HG02610 (cell line): ENCODE measurements around the gene TNS4.

Source experiments
- ATAC-seq: cut with Tn5 transposase; IDR thresholded peaks from one replicate; pipeline ENCODE4 v1.9.1; 2021; ENCODE audit warnings: mild to moderate bottlenecking, moderate library complexity; ENCODE audit not compliant: unreplicated experiment

Gene TNS4

GRCh38 chr17:40459636-40460603 lies 41.5 kb downstream of the TNS4 start:
- no peak for ATAC-seq

- ATAC-seq = no peak
Observed at GRCh38 chr17:40458851-40459482, 42.5 kb downstream of the TNS4 start.

GRCh38 chr17:40457964-40458791 lies 43.2 kb downstream of the TNS4 start:
- ATAC-seq = no peak

DNA sequence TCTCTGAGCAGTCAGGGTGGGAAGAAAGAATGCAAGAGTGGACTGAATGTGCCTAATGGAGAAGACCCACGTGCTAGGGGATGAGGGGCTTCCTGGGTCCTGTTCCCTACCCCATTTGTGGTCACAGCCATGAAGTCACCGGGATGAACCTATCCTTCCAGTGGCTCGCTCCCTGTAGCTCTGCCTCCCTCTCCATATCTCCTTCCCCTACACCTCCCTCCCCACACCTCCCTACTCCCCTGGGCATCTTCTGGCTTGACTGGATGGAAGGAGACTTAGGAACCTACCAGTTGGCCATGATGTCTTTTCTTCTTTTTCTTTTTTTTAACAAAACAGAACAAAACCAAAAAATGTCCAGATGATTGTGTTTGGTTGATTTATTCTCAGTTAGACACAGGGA lies 44.1 kb downstream of the TNS4 start:
- no peak for ATAC-seq

- no peak for ATAC-seq
Observed at GRCh38 chr17:40456396-40456951, 44.9 kb downstream of the TNS4 start.

DNA sequence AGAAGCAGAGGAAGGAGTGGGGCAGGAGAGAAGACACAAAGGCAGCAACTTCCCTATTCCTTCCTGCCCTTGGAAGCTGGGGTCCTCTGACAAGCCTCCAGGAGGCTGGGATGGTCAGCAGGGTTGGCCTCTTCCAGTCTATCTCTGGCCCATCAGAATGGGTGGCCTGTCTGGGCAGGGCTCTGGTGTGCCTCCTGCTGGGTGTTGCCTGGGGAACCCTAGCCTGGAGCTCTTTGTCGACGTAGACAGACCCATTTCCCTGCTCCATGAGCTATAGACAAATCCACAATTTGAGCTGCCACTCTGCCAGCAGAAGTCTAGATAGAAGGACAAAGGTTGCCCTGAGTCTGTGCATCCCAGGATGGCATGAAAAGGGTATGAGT lies 46.8 kb downstream of the TNS4 start:
- no peak for ATAC-seq

DNA sequence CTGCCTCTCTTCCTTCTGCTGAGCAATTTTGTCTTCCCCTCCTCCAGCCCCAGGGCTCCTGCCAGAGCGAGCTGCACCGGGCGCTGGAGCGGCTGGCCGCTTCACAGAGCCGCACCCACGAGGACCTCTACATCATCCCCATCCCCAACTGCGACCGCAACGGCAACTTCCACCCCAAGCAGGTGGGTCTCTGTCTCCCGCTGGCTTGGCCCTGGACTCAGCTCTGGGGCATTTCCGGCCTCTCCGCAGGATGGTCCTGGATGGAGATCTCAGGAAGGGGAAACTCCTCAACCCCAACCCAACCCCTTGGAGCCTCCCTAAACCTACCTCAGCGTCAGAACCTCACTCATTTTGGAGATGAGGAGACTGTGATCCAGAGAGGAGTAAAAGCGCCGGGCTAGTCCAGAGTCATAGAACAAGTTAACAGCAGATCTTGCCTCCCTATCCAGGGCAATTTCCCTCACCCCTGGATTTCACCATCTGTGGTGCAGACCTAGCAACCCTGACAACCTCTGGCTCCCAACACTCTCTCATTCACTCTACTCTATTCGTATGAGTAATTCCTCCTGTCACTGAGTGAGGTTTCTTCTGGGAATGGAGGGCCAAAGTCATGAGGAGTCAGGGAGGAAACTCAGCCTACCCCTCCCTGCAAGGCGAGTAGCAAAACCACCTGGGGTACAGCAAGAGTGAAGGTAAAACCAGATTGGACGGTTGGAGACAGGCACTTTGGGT lies 47.4 kb downstream of the TNS4 start:
- ATAC-seq = no peak

- ATAC-seq = no peak
Observed at GRCh38 chr17:40452921-40453378, 48.5 kb downstream of the TNS4 start.

DNA sequence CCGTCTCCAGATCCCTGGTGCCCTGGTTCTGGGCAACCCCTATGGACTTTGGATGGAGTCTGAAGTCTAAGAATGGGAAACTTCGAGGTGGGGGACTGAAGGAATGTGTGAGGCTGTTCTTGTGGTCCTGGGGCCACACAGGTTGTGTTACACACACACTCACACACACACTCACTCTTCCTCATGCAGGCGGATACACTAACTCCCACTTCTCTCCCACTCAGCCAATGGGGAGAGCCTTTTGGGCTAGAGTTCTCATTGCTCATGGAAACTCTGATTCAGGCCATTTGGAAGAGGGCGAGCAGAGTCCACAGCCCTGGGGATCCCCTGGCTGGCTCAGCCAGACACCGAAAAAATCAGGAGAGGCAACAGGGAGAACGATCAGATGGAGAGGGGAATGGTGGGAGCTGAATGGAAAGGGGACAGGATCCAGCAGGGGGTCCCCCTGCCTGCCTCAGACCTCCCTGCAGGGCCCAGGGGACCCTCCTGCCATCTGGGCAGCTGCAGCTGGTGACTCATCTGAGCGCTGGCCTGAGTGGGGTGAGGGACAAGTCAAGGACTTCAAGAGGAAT lies 49.1 kb downstream of the TNS4 start:
- ATAC-seq = no peak

GRCh38 chr17:40451420-40451819 lies 50.0 kb downstream of the TNS4 start:
- no peak for ATAC-seq

DNA sequence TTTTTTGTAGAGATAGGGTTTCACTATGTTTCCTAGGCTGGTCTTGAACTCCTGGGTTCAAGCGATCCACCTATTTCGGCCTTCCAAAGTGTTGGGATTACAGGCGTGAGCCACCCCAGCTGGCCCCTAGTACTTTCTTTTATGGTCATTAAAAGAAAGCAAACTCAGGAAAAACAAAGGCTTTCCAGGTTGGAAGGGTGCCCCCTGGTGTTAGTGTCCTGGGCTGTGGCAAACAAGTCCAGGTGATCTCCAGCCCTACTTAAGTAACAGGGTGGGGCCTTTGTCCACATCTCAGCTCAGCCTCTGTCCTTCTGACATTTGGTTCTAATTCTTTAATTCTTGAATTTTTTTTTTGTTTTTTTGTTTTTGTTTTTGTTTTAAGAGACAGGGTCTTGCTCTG lies 51.2 kb downstream of the TNS4 start:
- no peak for ATAC-seq

- no peak for ATAC-seq
Observed at GRCh38 chr17:40448639-40449261, 52.7 kb downstream of the TNS4 start.

GRCh38 chr17:40448213-40448638 lies 53.2 kb downstream of the TNS4 start:
- ATAC-seq = no peak

DNA sequence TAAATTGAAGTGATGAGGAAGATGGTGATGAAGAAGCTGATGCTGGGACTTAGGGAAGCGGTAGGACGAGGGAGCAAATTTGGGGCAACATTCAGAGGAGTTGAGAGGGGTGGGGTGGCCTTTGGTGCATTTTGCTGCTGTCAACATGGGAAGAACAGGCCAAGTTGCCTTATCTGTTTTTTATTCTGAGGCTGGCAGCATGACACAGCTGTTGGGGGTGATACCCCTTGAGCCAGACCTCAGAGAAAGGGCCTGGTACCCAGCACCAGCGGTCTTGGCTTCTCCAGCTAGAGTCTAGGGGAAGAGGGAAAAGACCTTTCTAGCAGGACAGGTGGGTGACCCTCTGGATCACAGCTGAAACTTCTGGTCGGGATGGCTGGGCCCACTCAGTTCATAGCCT lies 53.6 kb downstream of the TNS4 start:
- ATAC-seq = no peak

DNA sequence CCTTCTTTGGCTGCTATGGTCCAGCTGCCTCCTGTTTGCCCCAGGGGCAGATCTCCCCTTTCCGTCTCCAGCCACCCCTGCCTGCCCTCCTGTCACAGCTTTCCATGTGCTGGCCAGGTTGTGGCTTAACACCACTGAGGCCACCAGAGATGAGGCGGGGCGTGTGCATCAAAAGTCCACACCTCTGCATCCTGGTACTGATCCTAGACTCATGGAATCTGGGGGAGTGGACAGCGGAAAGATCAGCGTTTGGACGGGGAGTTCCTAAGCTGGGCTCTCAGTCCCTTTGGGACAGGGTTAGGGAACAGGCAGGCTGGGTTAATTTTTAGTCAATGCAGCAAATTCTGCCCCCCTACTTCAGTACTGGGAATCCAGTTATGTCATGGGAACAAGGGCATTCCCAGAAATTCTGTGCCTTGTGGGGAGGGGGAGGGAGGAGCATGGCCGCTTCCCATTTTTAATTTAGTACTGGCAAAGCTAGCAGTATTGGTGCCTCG lies 54.2 kb downstream of the TNS4 start:
- no peak for ATAC-seq

GRCh38 chr17:40445751-40446468 lies 55.5 kb downstream of the TNS4 start:
- ATAC-seq = no peak

DNA sequence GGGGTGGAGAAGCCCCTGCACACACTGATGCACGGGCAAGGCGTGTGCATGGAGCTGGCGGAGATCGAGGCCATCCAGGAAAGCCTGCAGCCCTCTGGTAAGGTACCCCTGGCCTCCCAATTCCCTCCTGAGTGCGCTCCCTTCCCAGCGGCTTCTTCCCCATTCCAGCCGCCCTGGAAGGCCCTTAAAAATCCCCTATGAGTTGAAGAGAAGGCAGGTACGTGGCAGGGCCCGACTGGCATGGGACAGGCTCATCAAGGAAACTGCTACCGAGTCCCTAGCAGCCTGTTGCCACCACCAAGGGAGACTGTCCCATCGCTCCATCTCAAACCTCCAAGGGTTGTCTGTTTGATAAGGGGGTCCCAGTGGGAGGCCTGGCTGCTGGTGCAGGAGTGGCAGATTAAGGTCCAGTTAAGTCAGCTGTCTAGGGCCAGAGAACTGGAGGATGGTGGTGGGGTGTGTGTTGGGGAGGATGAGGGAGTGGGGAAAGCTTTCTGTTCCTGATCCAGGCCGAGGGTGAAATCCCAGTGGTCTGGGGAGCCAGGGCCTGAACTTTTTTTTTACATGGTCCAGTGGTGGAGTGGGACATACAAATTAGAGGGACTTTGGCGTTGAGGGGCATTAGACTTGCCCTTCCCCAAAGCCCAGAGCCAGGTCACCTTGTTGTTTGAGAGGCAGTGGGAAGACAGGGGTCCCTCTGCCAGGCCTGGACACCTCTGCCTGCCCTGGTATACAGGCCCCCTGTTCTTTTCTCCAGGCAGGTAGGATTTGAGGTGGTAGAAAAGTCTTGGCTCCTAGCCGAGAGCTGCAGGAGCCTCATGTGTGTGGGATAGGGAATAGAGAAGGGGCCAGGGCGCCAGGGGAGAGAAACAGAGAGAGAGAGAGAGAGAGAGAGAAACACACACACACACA lies 57.2 kb downstream of the TNS4 start:
- no peak for ATAC-seq
